Choroid plexus epithelial cell (primary cell): ENCODE data around the gene TNN.

Experiments
- DNase-seq: peaks from one replicate; pipeline ENCODE4 v3.0.0-alpha.2; 2010; ENCODE audit warnings: low read depth
- H3K4me3 ChIP-seq: 2 replicates; pipeline ENCODE4 v1.5.1; 2011; ENCODE audit warnings: low read depth, mild to moderate bottlenecking, control low read depth, low read length, moderate library complexity
- TF ChIP-seq, protein P1 (sequence below): conservative IDR thresholded peaks from 2 replicates; pipeline ENCODE4 v1.5.1; 2011; ENCODE audit warnings: low read depth, mild to moderate bottlenecking, control low read depth, inconsistent platforms, low read length, moderate library complexity

The TNN gene

DNA sequence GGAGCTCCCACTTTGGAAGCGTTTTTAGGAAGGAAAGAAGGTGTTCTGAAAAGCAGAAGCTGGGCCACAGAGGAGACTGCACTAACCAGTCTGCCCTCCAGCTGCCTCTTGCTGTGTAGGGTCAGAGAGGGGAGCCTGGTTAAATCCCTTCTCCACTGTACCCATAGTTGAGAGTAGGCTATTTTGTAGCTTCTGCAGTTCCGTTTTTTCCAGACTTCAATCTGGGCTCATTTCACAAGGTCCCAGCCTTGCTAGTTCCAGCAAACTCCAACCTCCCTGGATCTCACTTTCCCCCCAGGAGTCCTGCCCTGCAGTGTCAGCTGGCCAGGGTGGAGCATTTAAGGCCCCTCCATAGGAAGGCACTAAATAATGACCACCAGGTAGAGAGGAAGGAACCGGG lies 11.0 kb downstream of the TNN start:
- no peak for DNase-seq
- TF ChIP-seq, protein P1, sequence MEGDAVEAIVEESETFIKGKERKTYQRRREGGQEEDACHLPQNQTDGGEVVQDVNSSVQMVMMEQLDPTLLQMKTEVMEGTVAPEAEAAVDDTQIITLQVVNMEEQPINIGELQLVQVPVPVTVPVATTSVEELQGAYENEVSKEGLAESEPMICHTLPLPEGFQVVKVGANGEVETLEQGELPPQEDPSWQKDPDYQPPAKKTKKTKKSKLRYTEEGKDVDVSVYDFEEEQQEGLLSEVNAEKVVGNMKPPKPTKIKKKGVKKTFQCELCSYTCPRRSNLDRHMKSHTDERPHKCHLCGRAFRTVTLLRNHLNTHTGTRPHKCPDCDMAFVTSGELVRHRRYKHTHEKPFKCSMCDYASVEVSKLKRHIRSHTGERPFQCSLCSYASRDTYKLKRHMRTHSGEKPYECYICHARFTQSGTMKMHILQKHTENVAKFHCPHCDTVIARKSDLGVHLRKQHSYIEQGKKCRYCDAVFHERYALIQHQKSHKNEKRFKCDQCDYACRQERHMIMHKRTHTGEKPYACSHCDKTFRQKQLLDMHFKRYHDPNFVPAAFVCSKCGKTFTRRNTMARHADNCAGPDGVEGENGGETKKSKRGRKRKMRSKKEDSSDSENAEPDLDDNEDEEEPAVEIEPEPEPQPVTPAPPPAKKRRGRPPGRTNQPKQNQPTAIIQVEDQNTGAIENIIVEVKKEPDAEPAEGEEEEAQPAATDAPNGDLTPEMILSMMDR = no peak
- H3K4me3 ChIP-seq = no peak overlapping the region

DNA sequence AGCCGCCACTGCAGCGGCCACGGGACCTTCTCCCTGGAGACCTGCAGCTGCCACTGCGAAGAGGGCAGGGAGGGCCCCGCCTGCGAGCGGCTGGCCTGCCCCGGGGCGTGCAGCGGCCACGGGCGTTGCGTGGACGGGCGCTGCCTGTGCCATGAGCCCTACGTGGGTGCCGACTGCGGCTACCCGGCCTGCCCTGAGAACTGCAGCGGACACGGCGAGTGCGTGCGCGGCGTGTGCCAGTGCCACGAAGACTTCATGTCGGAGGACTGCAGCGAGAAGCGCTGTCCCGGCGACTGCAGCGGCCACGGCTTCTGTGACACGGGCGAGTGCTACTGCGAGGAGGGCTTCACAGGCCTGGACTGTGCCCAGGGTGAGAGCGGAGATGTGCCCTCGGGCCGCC lies 11.7 kb downstream of the TNN start:
- TF ChIP-seq, protein P1 = no peak
- H3K4me3 ChIP-seq = no peak overlapping the region
- no peak for DNase-seq

DNA sequence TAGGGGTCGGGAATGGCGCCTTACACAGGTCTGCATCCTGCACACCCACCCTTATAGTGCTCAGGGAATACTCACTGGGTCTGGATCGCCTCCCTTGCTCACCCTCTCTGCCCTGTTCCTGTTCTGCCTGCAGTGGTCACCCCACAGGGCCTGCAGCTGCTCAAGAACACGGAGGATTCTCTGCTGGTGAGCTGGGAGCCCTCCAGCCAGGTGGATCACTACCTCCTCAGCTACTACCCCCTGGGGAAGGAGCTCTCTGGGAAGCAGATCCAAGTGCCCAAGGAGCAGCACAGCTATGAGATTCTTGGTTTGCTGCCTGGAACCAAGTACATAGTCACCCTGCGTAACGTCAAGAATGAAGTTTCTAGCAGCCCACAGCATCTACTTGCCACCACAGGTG lies 12.4 kb downstream of the TNN start:
- no peak for DNase-seq
- H3K4me3 ChIP-seq = no peak overlapping the region
- TF ChIP-seq, protein P1 = no peak

DNA sequence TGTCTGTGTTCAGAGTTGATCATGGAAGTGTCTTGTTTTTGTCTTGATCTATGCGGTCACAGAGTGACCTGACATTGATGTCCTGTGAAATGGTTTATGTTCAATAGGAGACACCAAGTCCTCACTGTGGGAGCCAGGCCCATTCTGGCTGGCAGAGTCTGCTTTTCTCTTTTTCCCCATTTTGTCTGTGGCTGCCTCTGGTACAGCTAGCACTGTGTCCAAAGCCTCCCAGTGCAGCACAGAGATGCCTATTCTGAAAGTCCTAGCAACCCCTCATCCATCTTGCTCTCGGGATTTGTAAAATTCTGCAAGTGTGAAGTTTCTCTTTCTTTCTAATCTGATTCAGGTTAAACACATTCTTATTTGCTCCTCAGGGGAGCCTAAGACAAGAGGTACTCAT lies 14.3 kb downstream of the TNN start:
- TF ChIP-seq, protein P1 = no peak
- DNase-seq = no peak
- H3K4me3 ChIP-seq = no peak overlapping the region

DNA sequence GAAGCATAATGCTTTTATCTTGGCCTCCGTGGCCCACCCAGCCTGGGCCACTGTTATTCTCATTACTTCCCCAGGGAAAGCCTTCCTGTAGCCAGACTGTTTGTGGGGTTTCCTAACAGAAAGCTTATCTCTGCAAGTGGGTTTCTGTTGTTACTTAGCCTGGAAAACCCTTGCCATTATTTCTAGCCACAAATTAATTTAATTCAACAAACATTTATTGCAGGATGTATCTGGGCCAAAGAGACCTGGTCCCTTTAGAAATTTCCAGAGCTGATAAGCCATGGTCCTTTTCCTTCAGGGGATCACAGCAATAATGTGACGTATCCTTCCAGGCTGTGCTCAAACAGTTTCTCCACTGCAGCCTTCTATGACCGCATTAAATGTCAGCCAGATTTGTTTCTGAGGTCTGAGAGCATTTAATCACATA lies 20.9 kb downstream of the TNN start:
- no peak overlapping the region for H3K4me3 ChIP-seq
- no peak for DNase-seq
- TF ChIP-seq, protein P1 = no peak

DNA sequence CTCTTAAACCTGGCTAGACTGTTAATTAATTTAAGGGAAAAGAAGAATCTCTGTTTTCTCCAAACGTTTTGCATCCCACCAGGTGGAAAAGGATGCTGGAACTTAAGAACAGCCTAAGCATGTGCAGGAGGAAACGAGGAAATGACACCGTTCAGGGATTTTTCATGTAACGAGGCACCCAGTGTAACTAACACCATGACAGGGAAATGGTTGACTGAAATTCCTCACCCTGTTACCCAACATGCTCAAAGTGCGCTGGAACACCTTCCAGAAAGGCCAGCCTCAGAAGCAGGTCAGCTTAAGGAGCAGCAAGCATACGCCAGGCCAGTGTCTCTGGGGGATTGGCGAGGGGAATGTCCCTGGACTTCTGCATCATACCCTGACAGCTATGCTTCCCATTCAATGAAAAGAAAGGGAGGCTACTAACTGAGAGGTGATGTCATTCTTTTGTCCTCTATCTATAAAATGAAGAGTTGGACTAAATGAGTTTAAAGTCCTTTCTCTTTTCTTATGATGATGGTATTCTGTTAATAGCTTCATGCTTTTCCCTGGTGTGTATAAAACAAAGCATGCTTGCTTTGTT lies 21.6 kb downstream of the TNN start:
- no peak for DNase-seq
- TF ChIP-seq, protein P1 = no peak

DNA sequence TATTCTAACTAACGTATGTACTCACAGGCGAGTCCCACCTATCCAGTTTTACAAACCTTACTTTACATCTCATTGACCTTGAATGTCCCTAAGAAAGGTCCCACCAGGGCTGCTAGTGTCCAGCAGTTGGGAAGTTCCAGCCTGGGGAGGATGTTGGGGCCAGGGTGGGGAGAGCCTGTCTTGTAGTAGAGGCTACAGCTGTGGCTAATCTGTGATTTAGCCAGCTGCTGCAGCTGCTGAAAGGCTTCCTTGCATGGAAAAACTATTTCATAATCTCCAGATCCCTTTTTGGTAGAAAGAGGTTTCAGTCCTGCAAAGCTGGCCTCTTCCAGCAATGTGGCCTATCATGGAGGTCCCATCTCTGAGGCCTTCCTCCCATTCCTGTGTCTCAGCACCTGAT lies 23.1 kb downstream of the TNN start:
- TF ChIP-seq, protein P1 = no peak
- no peak overlapping the region for H3K4me3 ChIP-seq
- DNase-seq = no peak

More for the DNA sequence above, 21.6 kb downstream of the TNN start:
- no peak overlapping the region for H3K4me3 ChIP-seq
